ENCODE measurements around the gene ARID1B.

ARID1B gene

DNA sequence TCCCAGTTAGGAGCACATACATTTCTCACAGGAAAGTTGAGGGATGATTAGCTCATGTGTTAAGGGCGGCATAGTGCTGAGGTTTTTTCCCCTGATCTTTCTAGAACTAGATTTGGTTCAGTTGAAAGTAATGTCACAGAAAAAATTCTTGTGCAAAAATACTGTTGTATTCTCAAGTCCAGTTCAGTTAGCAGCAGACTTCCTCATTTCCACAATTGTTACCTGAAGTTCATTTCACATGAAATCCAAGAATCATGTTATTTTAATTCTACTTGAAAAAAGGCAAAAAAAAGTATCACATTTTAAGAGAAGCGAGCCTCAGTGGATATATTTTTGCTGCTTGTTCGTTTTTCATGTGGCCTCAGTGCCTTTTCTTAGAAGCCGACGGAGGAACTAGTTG, 318.4 kb downstream of the ARID1B start:
- Histone ChIP-seq H3K9me3 (ENCODE audit: severe bottlenecking) (no peaks in the 10 kb centered on the region), H3K27me3 (ENCODE audit: insufficient read depth, poor library complexity, severe bottlenecking) (no peaks in the 10 kb centered on the region), H3K4me3 (ENCODE audit: severe bottlenecking) (no peak overlapping the region), H3K27ac (ENCODE audit: poor library complexity, severe bottlenecking) (no peak overlapping the region), H3K4me1 (ENCODE audit: insufficient read depth, poor library complexity, severe bottlenecking) (no peaks in the 10 kb centered on the region), H3K36me3 (ENCODE audit: low read depth) (no peaks in the 10 kb centered on the region)
- no peak for TF ChIP-seq CTCF (IDR thresholded peaks at IDR 0.05; ENCODE audit: poor library complexity, severe bottlenecking)
- ATAC-seq (ENCODE audit: low read depth) (no peak), DNase-seq (ENCODE audit: low spot score) (no peak)

- no peak overlapping the region for H3K4me3 ChIP-seq (ENCODE audit: severe bottlenecking)
- ATAC-seq (ENCODE audit: low read depth): no peak
- H3K4me1 ChIP-seq (ENCODE audit: insufficient read depth, poor library complexity, severe bottlenecking): no peaks in the 10 kb centered on the region
- H3K36me3 ChIP-seq (ENCODE audit: low read depth): no peaks in the 10 kb centered on the region
- no peak for TF ChIP-seq CTCF (IDR thresholded peaks at IDR 0.05; ENCODE audit: poor library complexity, severe bottlenecking)
- no peak overlapping the region for H3K27ac ChIP-seq (ENCODE audit: poor library complexity, severe bottlenecking)
- no peaks in the 10 kb centered on the region for H3K9me3 ChIP-seq (ENCODE audit: severe bottlenecking)
- DNase-seq (ENCODE audit: low spot score): no peak
- H3K27me3 ChIP-seq (ENCODE audit: insufficient read depth, poor library complexity, severe bottlenecking): no peaks in the 10 kb centered on the region
Measured at GRCh38 chr6:157096105-157096504, 318.9 kb downstream of the ARID1B start.

DNA sequence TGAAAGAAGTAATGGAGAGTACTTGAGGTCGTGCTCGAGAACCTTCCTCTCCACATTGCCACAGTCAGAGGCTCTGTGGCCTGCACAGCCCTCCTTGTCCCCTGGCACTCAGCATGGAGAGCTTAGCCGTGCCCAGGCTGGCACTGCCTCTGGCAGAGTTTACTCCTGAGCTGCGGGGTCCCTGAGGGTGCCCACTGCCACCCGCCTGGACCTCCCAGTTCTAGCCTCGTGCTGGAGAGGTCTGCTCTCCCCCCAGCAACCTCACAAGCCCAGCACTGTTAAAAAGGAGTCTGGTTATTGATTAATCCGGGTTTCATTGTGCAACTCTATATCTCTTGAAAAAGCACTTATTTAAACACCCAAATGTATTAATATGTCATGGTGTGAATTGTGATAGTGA, 319.3 kb downstream of the ARID1B start:
- Histone ChIP-seq H3K9me3 (ENCODE audit: severe bottlenecking) (no peaks in the 10 kb centered on the region), H3K36me3 (ENCODE audit: low read depth) (no peaks in the 10 kb centered on the region), H3K27me3 (ENCODE audit: insufficient read depth, poor library complexity, severe bottlenecking) (no peaks in the 10 kb centered on the region), H3K4me1 (ENCODE audit: insufficient read depth, poor library complexity, severe bottlenecking) (no peaks in the 10 kb centered on the region), H3K27ac (ENCODE audit: poor library complexity, severe bottlenecking) (no peak overlapping the region), H3K4me3 (ENCODE audit: severe bottlenecking) (no peak overlapping the region)
- DNase-seq (ENCODE audit: low spot score): no peak
- no peak for ATAC-seq (ENCODE audit: low read depth)
- TF ChIP-seq CTCF (IDR thresholded peaks at IDR 0.05; ENCODE audit: poor library complexity, severe bottlenecking): no peak

- no peak overlapping the region for H3K27ac ChIP-seq (ENCODE audit: poor library complexity, severe bottlenecking)
- no peak for TF ChIP-seq CTCF (IDR thresholded peaks at IDR 0.05; ENCODE audit: poor library complexity, severe bottlenecking)
- no peak overlapping the region for H3K4me3 ChIP-seq (ENCODE audit: severe bottlenecking)
- no peak for DNase-seq (ENCODE audit: low spot score)
- no peaks in the 10 kb centered on the region for H3K9me3 ChIP-seq (ENCODE audit: severe bottlenecking)
- no peak for ATAC-seq (ENCODE audit: low read depth)
- H3K27me3 ChIP-seq (ENCODE audit: insufficient read depth, poor library complexity, severe bottlenecking): no peaks in the 10 kb centered on the region
- H3K4me1 ChIP-seq (ENCODE audit: insufficient read depth, poor library complexity, severe bottlenecking): no peaks in the 10 kb centered on the region
- H3K36me3 ChIP-seq (ENCODE audit: low read depth): no peaks in the 10 kb centered on the region
Measured at GRCh38 chr6:157097255-157097955, 320.2 kb downstream of the ARID1B start.

GRCh38 chr6:157098999-157099398, 321.8 kb downstream of the ARID1B start:
- no peaks in the 10 kb centered on the region for H3K36me3 ChIP-seq (ENCODE audit: low read depth)
- H3K4me3 ChIP-seq (ENCODE audit: severe bottlenecking): no peak overlapping the region
- no peaks in the 10 kb centered on the region for H3K4me1 ChIP-seq (ENCODE audit: insufficient read depth, poor library complexity, severe bottlenecking)
- no peaks in the 10 kb centered on the region for H3K27me3 ChIP-seq (ENCODE audit: insufficient read depth, poor library complexity, severe bottlenecking)
- DNase-seq (ENCODE audit: low spot score) (no peak), ATAC-seq (ENCODE audit: low read depth) (no peak)
- no peak for TF ChIP-seq CTCF (IDR thresholded peaks at IDR 0.05; ENCODE audit: poor library complexity, severe bottlenecking)
- H3K27ac ChIP-seq (ENCODE audit: poor library complexity, severe bottlenecking): no peak overlapping the region
- H3K9me3 ChIP-seq (ENCODE audit: severe bottlenecking): no peaks in the 10 kb centered on the region
